CD4-positive, alpha-beta T cell (primary cell): ENCODE measurements around the gene RNF223. TPM values are rescaled to one million over a fixed set of nuclear protein-coding genes. Genes with fewer than 3 reads are reported as not detected.
"Not testable (repeated sequence)": the region's sequence is repeated elsewhere in the genome, so short reads cannot be mapped to it uniquely, and the experiment has no call there.

ENCODE experiments used
- ATAC-seq: fragments of 200-7000 bp; cut with Tn5 transposase; one replicate; pipeline ENCODE4 v1.10.0; 2022; ENCODE audit warnings: mild to moderate bottlenecking; ENCODE audit not compliant: poor library complexity
- CTCF ChIA-PET: fragments of 350-600 bp; sonication (Branson Sonifier 250); formaldehyde crosslinking; loops from one replicate; lab custom pipeline; 2021; ENCODE audit warnings: antibody characterized with exemption, inconsistent platforms; lab: Charles Lee
- POLR2A ChIA-PET: fragments of 350-600 bp; sonication (Branson Sonifier 250); formaldehyde crosslinking; loops from one replicate; lab custom pipeline; 2021; ENCODE audit warnings: antibody characterized with exemption, inconsistent platforms; lab: Charles Lee
- DNase-seq, 14 experiments: peaks; one replicate each; pipeline ENCODE4 v3.0.0-alpha.2; 2013 to 2020; ENCODE audit warnings: mixed read lengths in 2 of 14
- H3K27ac ChIP-seq, 2 donors: one replicate each; pipeline versions ENCODE4 v1.5.1 to v1.7.0; 2013; ENCODE audit warnings: low read length in 2 of 2, low read depth in 1 of 2, mild to moderate bottlenecking in 1 of 2
- H3K27me3 ChIP-seq, 2 experiments: 1 replicate in 1 of 2; 2 replicates in 1 of 2; pipeline versions ENCODE4 v1.6.1 to v1.7.0; 2013; ENCODE audit warnings: low read length in 2 of 2, control low read depth in 1 of 2, mild to moderate bottlenecking in 1 of 2, moderate library complexity in 1 of 2; ENCODE audit not compliant: insufficient read depth in 2 of 2, control insufficient read depth in 1 of 2
- H3K36me3 ChIP-seq: one replicate; pipeline ENCODE4 v1.6.1; 2013; ENCODE audit warnings: low read length, control low read depth; ENCODE audit not compliant: insufficient read depth
- H3K4me1 ChIP-seq: one replicate; pipeline ENCODE4 v1.6.1; 2013; ENCODE audit warnings: low read length, control low read depth; ENCODE audit not compliant: insufficient read depth
- H3K4me3 ChIP-seq: one replicate; pipeline ENCODE4 v1.5.1; 2013; ENCODE audit warnings: mild to moderate bottlenecking, low read length, moderate library complexity
- H3K9me3 ChIP-seq, 2 experiments: 1 replicate in 1 of 2; 2 replicates in 1 of 2; pipeline versions ENCODE4 v1.6.1 to v1.7.0; 2013; ENCODE audit warnings: low read length in 2 of 2, mild to moderate bottlenecking in 2 of 2, control low read depth in 1 of 2, moderate library complexity in 1 of 2; ENCODE audit not compliant: control insufficient read depth in 1 of 2, insufficient read depth in 1 of 2
- H3K27ac Mint-ChIP-seq: one replicate; pipeline ENCODE4 v1.8.0; 2020; ENCODE audit warnings: mixed read lengths
- H3K27me3 Mint-ChIP-seq: one replicate; pipeline ENCODE4 v1.8.0; 2021; ENCODE audit warnings: mixed read lengths
- H3K36me3 Mint-ChIP-seq: one replicate; pipeline ENCODE4 v1.8.0; 2021; ENCODE audit warnings: low read depth, mixed read lengths
- H3K4me1 Mint-ChIP-seq: one replicate; pipeline ENCODE4 v1.8.0; 2021; ENCODE audit warnings: low read depth, mixed read lengths
- H3K4me3 Mint-ChIP-seq: one replicate; pipeline ENCODE4 v1.8.0; 2020; ENCODE audit warnings: mild to moderate bottlenecking, mixed read lengths
- H3K9me3 Mint-ChIP-seq: one replicate; pipeline ENCODE4 v1.8.0; 2020; ENCODE audit warnings: mixed read lengths
- CTCF ChIP-seq: fragments of 200-600 bp; IDR thresholded peaks from one replicate; pipeline ENCODE4 v1.8.0; 2022; ENCODE audit warnings: antibody characterized with exemption, mild to moderate bottlenecking
- intact Hi-C, 2 experiments: fragments of 100-400 bp; cut with DNase I in 1 of 2; cut with micrococcal nuclease in 1 of 2; formaldehyde crosslinking; loops; one replicate each; pipeline versions ENCODE4 v1.15.1 to v1.9.0; 2023 to 2025; cut with DNase I, micrococcal nuclease
- total RNA-seq, 174 experiments: library from RNA in 2 of 174; stranded (reverse) in 2 of 174; gene quantifications; one replicate each; pipeline ENCODE4 v1.2.3 and lab custom pipeline; 2021 to 2026

RNF223 gene
- total RNA-seq, 2 experiments from 2014 or later, result not detected

GRCh38 chr1:1109743-1110142 lies 35.6 kb upstream of the RNF223 start:
- intact Hi-C loops, result loop anchor here in 1 of 2 experiments (5.0 kb wide), 1 partner anchor 72 kb away; no protein-coding TSS in a partner anchor
- peaks cover 4% of the 10 kb centered on the region for H3K36me3 Mint-ChIP-seq
- CTCF ChIA-PET, result no interaction called here

GRCh38 chr1:1106510-1107221 lies 32.6 kb upstream of the RNF223 start:
- no peaks in the 10 kb centered on the region for H3K27me3 Mint-ChIP-seq
- intact Hi-C loops, result no loop called here

More at GRCh38 chr1:1109743-1110142, 35.6 kb upstream of the RNF223 start:
- peaks cover 9% of the 10 kb centered on the region for H3K4me1 Mint-ChIP-seq
- Histone ChIP-seq H3K27me3 (no peaks in the 10 kb centered on the region), H3K27ac (no peak overlapping the region), H3K9me3 (peaks cover 7 to 24% of the 10 kb centered on the region in 2 experiments), H3K4me1 (peaks cover 7% of the 10 kb centered on the region), H3K36me3 (peaks cover 5% of the 10 kb centered on the region), H3K4me3 (no peak overlapping the region)
- H3K27ac Mint-ChIP-seq, result no peak overlapping the region
- H3K4me3 Mint-ChIP-seq, result no peak overlapping the region
- POLR2A ChIA-PET, result no interaction called here
- peaks cover 2% of the 10 kb centered on the region for H3K9me3 Mint-ChIP-seq
- ATAC-seq, result no peak
- TF ChIP-seq CTCF, result no peak
- no peaks in the 10 kb centered on the region for H3K27me3 Mint-ChIP-seq
- DNase-seq, result peak in 1 of 14 experiments; percentile 12

GRCh38 chr1:1104152-1104551 lies 30.0 kb upstream of the RNF223 start:
- H3K4me3 ChIP-seq, H3K27ac ChIP-seq, intact Hi-C loops, H3K4me3 Mint-ChIP-seq, CTCF ChIA-PET, H3K27me3 Mint-ChIP-seq, H3K27ac Mint-ChIP-seq, POLR2A ChIA-PET, H3K27me3 ChIP-seq, H3K9me3 ChIP-seq, ATAC-seq, H3K9me3 Mint-ChIP-seq, H3K36me3 Mint-ChIP-seq, H3K36me3 ChIP-seq: not testable (repeated sequence)
- H3K4me1 Mint-ChIP-seq, result peaks cover 25% of the 10 kb centered on the region
- DNase-seq, result peak in 5 of 14 experiments; percentile 12 to 44 (median 32)
- peaks cover 21% of the 10 kb centered on the region for H3K4me1 ChIP-seq

More at GRCh38 chr1:1106510-1107221, 32.6 kb upstream of the RNF223 start:
- DNase-seq (peak in 1 of 14 experiments; percentile 24), ATAC-seq (no peak)
- H3K27ac Mint-ChIP-seq, result no peak overlapping the region
- POLR2A ChIA-PET, result interaction anchor here (0.6 kb wide), 1 partner anchor 9 kb away, joined by 4 read pairs; no protein-coding TSS in a partner anchor
- no peaks in the 10 kb centered on the region for H3K36me3 ChIP-seq
- no peak overlapping the region for H3K27ac ChIP-seq
- H3K9me3 ChIP-seq, result no peaks in the 10 kb centered on the region
- no peak overlapping the region for H3K4me3 Mint-ChIP-seq
- peaks cover 15% of the 10 kb centered on the region for H3K4me1 ChIP-seq
- H3K36me3 Mint-ChIP-seq, result no peaks in the 10 kb centered on the region
- no peaks in the 10 kb centered on the region for H3K27me3 ChIP-seq
- H3K4me1 Mint-ChIP-seq, result peaks cover 18% of the 10 kb centered on the region
- CTCF ChIA-PET, result interaction anchor here (0.6 kb wide), 1 partner anchor 194 kb away, joined by 3 read pairs; no protein-coding TSS in a partner anchor
- H3K4me3 ChIP-seq, result no peak overlapping the region
- no peaks in the 10 kb centered on the region for H3K9me3 Mint-ChIP-seq
- no peak for TF ChIP-seq CTCF
